OCI-LY7 (cell line): ENCODE results near the gene NOVA2.

Source experiments
- EZH2phosphoT487 ChIP-seq: fragments of 200-600 bp; sonication (generic); IDR thresholded peaks from 2 replicates; pipeline ENCODE4 v1.6.1; 2018; ENCODE audit warnings: low read depth, borderline replicate concordance, mild to moderate bottlenecking, mixed run types, antibody characterized with exemption, low read length, moderate library complexity, mixed read lengths
- TF ChIP-seq, protein P1 (sequence below): fragments of 200-600 bp; sonication (generic); conservative IDR thresholded peaks from 2 replicates; pipeline ENCODE4 v1.5.1; 2014; ENCODE audit warnings: mild to moderate bottlenecking, antibody characterized with exemption, low read length, moderate library complexity, mixed read lengths

DNA sequence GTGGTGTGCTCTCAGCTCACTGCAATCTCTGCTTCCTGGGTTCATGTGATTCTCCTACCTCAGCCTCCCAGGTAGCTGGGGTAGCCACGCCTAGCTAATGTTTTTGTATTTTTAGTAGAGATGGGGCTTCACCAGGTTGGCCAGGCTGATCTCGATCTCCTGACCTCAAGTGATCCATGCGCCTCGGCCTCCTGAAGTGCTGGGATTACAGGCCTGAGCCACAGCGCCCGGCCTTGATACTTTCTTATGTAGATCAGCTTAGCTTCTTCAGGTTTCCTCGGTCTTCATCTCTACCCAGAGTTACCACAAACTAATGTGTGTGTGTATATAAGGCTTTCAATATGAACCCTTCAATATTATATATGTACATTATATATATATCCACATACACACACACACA lies 11.7 kb upstream of the NOVA2 start:
- TF ChIP-seq, protein P1, sequence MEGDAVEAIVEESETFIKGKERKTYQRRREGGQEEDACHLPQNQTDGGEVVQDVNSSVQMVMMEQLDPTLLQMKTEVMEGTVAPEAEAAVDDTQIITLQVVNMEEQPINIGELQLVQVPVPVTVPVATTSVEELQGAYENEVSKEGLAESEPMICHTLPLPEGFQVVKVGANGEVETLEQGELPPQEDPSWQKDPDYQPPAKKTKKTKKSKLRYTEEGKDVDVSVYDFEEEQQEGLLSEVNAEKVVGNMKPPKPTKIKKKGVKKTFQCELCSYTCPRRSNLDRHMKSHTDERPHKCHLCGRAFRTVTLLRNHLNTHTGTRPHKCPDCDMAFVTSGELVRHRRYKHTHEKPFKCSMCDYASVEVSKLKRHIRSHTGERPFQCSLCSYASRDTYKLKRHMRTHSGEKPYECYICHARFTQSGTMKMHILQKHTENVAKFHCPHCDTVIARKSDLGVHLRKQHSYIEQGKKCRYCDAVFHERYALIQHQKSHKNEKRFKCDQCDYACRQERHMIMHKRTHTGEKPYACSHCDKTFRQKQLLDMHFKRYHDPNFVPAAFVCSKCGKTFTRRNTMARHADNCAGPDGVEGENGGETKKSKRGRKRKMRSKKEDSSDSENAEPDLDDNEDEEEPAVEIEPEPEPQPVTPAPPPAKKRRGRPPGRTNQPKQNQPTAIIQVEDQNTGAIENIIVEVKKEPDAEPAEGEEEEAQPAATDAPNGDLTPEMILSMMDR: no peak
- TF ChIP-seq EZH2phosphoT487: no peak
